Measurements from ENCODE around the gene STOM. TPM values are rescaled to one million over a fixed set of nuclear protein-coding genes. Genes with fewer than 3 reads are reported as not detected.

Gene STOM
- total and polyA plus RNA-seq, 2 donors (not counting 1 experiment from before 2014, with no cell fraction given), result 2.7 to 6.1 TPM

DNA sequence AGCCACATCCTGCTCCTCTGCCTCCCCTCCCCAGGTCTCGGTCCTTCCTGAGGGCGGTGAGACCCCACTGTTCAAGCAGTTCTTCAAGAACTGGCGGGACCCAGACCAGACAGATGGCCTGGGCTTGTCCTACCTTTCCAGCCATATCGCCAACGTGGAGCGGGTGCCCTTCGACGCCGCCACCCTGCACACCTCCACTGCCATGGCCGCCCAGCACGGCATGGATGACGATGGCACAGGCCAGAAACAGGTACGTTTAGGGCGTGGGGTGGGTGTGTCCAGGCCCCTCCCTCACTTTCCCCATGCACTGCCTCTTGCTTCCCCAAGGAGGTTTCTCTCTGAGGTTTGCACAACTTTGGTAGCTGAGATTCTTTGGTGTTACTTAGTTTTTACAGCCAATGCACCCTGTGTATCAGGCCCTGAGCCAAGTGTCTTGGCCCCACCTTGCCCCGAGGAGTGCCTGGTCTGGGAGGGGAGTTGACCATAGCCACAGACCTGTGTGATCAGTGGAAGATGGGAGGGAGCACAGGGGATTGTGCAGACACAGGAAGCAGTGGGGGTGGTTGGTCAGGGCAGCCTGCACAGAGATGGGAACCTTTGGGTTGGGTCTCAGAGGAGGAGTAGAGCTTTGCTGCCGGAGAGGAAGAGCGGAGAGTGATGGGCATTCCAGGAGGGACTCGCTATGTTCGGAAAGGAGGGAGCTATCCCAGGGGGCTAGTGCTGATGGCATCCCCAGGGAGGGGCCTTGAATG, 51.2 kb downstream of the STOM start:
- Histone ChIP-seq H2AFZ (ENCODE audit: insufficient read depth, low read depth, low read length, poor library complexity, severe bottlenecking) (no peak overlapping the region), H3K27ac (ENCODE audit: low read length in 2 of 2) (no peak overlapping the region), H3K9me3 (ENCODE audit: control extremely low read depth in 1 of 3, control insufficient read depth in 2 of 3, insufficient read depth in 1 of 3, low read length in 2 of 3) (no peaks in the 10 kb centered on the region), H3K36me3 (replicated peaks in 1 of 2; ENCODE audit: control extremely low read depth in 1 of 2, control insufficient read depth in 1 of 2, extremely low read depth in 1 of 2, insufficient read depth in 2 of 2, low read length in 1 of 2) (peaks cover 2 to 15% of the 10 kb centered on the region in 2 experiments), H3K4me3 (ENCODE audit: control extremely low read depth in 1 of 5, extremely low read depth in 1 of 5, insufficient read depth in 1 of 5, low read depth in 2 of 5, low read length in 4 of 5) (no peak overlapping the region), H3K79me2 (ENCODE audit: control insufficient read depth, insufficient read depth, low read length) (no peaks in the 10 kb centered on the region), H3K9ac (ENCODE audit: low read length) (no peak overlapping the region), H4K20me1 (ENCODE audit: control insufficient read depth, insufficient read depth, low read length, poor library complexity, severe bottlenecking) (no peaks in the 10 kb centered on the region), H3K4me2 (replicated peaks; ENCODE audit: low read depth, low read length, poor library complexity, severe bottlenecking) (no peak overlapping the region), H3K4me1 (ENCODE audit: control insufficient read depth in 2 of 2, insufficient read depth in 2 of 2, low read length in 2 of 2) (no peaks in the 10 kb centered on the region), H3K27me3 (replicated peaks in 1 of 4; ENCODE audit: control extremely low read depth in 1 of 4, control insufficient read depth in 3 of 4, insufficient read depth in 4 of 4, low read length in 3 of 4) (no peaks in the 10 kb centered on the region)
- H3K4me1 Mint-ChIP-seq, result no peaks in the 10 kb centered on the region
- over 99% methylated on average over 19 of the region's 19 CpGs for WGBS (ENCODE audit: insufficient coverage)
- no peak overlapping the region for H3K27ac Mint-ChIP-seq
- H3K9me3 Mint-ChIP-seq (ENCODE audit: insufficient read depth), result no peaks in the 10 kb centered on the region
- ChIA-PET POLR2A (interaction anchor here (1.5 kb wide), 1 partner anchor 81 kb away, joined by 3 read pairs; no protein-coding TSS in a partner anchor), CTCF (interaction anchor here (0.6 to 11.6 kb wide), 27 partner anchors 9 to 563 kb away, joined by 3 to 371 read pairs (median 7); partner anchors contain the start of gene GSN)
- intact Hi-C loops (cut with micrococcal nuclease), result no loop called here
- TF ChIP-seq, protein P1, sequence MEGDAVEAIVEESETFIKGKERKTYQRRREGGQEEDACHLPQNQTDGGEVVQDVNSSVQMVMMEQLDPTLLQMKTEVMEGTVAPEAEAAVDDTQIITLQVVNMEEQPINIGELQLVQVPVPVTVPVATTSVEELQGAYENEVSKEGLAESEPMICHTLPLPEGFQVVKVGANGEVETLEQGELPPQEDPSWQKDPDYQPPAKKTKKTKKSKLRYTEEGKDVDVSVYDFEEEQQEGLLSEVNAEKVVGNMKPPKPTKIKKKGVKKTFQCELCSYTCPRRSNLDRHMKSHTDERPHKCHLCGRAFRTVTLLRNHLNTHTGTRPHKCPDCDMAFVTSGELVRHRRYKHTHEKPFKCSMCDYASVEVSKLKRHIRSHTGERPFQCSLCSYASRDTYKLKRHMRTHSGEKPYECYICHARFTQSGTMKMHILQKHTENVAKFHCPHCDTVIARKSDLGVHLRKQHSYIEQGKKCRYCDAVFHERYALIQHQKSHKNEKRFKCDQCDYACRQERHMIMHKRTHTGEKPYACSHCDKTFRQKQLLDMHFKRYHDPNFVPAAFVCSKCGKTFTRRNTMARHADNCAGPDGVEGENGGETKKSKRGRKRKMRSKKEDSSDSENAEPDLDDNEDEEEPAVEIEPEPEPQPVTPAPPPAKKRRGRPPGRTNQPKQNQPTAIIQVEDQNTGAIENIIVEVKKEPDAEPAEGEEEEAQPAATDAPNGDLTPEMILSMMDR (IDR thresholded peaks at IDR 0.05), result no peak
- DNase-seq (no peak), ATAC-seq (ENCODE audit: low read depth) (no peak)
- no peaks in the 10 kb centered on the region for H3K27me3 Mint-ChIP-seq
- no peak overlapping the region for H3K4me3 Mint-ChIP-seq

DNA sequence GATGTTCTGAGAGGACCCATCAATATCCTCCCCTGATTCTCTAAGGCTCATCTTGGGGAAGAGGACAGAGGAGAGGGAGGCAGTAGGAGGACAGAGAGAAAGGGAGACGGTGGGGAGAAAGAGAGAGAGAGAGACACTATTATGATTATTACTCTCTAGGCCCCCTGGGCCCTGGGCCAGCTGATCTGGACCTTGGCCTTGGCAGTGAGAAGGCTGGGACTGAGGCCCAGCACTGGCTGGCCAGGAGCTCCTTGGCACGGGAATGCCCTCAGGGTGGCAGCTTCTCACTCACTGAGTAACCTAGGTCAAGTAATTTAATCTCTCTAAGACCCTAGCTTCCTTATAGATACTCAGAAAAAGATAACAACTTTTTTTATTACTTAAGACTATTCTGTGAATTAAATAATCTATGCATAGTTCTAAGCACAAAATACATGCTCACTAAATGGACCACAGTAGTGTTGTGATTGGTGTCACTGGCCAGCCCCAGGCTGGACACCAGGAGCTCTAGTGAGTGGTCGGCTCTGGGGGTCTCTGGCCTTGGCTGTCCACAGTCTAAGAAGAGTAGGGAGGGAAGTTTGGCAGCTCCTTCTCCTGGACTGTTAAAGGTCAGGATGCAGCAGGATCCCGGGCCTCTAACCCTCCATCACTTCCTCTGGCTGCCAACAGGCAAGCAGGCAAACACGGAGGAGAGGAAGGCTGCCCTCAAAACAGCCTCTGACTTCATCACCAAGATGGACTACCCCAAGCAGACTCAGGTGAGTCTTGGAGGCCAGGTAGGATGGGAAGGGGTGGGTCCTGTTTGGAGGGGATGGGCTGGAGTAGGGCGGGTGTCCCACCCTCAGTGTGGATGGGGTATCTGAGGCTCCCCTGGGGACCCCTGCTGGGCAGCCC, 52.1 kb downstream of the STOM start:
- H2AFZ ChIP-seq (ENCODE audit: insufficient read depth, low read depth, low read length, poor library complexity, severe bottlenecking), result no peak overlapping the region
- H3K4me1 ChIP-seq (ENCODE audit: control insufficient read depth in 2 of 2, insufficient read depth in 2 of 2, low read length in 2 of 2), result no peaks in the 10 kb centered on the region
- no peaks in the 10 kb centered on the region for H3K27me3 ChIP-seq (replicated peaks in 1 of 4; ENCODE audit: control extremely low read depth in 1 of 4, control insufficient read depth in 3 of 4, insufficient read depth in 4 of 4, low read length in 3 of 4)
- Mint-ChIP-seq H3K9me3 (ENCODE audit: insufficient read depth) (no peaks in the 10 kb centered on the region), H3K27me3 (no peaks in the 10 kb centered on the region), H3K27ac (no peak overlapping the region), H3K4me3 (no peak overlapping the region), H3K4me1 (no peaks in the 10 kb centered on the region)
- H3K9me3 ChIP-seq (ENCODE audit: control extremely low read depth in 1 of 3, control insufficient read depth in 2 of 3, insufficient read depth in 1 of 3, low read length in 2 of 3), result no peaks in the 10 kb centered on the region
- ATAC-seq (ENCODE audit: low read depth) (no peak), DNase-seq (no peak)
- POLR2A ChIA-PET, result interaction anchor here (0.7 kb wide), 2 partner anchors 104 to 110 kb away, joined by 3 to 4 read pairs; no protein-coding TSS in a partner anchor
- no peak overlapping the region for H3K27ac ChIP-seq (ENCODE audit: low read length in 2 of 2)
- CTCF ChIA-PET, result interaction anchor here (0.6 to 11.6 kb wide), 8 partner anchors 9 to 109 kb away, joined by 3 to 371 read pairs (median 26); no protein-coding TSS in a partner anchor
- 80% methylated on average over 2 of the region's 6 CpGs for WGBS (ENCODE audit: insufficient coverage)
- H3K79me2 ChIP-seq (ENCODE audit: control insufficient read depth, insufficient read depth, low read length), result no peaks in the 10 kb centered on the region
- H3K9ac ChIP-seq (ENCODE audit: low read length), result no peak overlapping the region
- TF ChIP-seq, protein P1 (IDR thresholded peaks at IDR 0.05), result no peak
- no peak for TF ChIP-seq EZH2 (IDR thresholded peaks at IDR 0.05; ENCODE audit: borderline replicate concordance, insufficient read depth, low read depth, low read length, poor library complexity, severe bottlenecking)
- intact Hi-C loops (cut with micrococcal nuclease), result no loop called here
- no peak overlapping the region for H3K4me3 ChIP-seq (ENCODE audit: control extremely low read depth in 1 of 5, extremely low read depth in 1 of 5, insufficient read depth in 1 of 5, low read depth in 2 of 5, low read length in 4 of 5)
- no peaks in the 10 kb centered on the region for H4K20me1 ChIP-seq (ENCODE audit: control insufficient read depth, insufficient read depth, low read length, poor library complexity, severe bottlenecking)
- H3K4me2 ChIP-seq (replicated peaks; ENCODE audit: low read depth, low read length, poor library complexity, severe bottlenecking), result no peak overlapping the region
- peaks cover 2 to 17% of the 10 kb centered on the region in 2 experiments for H3K36me3 ChIP-seq (replicated peaks in 1 of 2; ENCODE audit: control extremely low read depth in 1 of 2, control insufficient read depth in 1 of 2, extremely low read depth in 1 of 2, insufficient read depth in 2 of 2, low read length in 1 of 2)

All from B cell (primary cell).